Activated T-cell treated with anti-CD3 and anti-CD28 coated beads, Interleukin-2, amount 50 U/mL, for 48 hours (primary cell): ENCODE measurements around the gene ZNF17.
"Not testable (repeated sequence)": the region's sequence is repeated elsewhere in the genome, so short reads cannot be mapped to it uniquely, and the experiment has no call there.

Experiments used
- DNase-seq, 2 experiments: peaks; one replicate each; pipeline ENCODE4 v3.0.0-alpha.2; 2020

ZNF17 gene

GRCh38 chr19:57410877-57411671 lies at the start of gene ZNF17:
Gene ZNF17 (plus strand): TSS chr19:57411161. CDS start chr19:57413616, 2,455 bp downstream.
- DNase-seq, result peak; percentile 87 to 91

- DNase-seq, result no peak
Measured at GRCh38 chr19:57362419-57362818, 48.5 kb upstream of the ZNF17 start.

- peak; percentile 97 to 98 for DNase-seq
Measured at GRCh38 chr19:57362997-57363687, 47.8 kb upstream of the ZNF17 start, which contains the start of the genes TRAPPC2B and ZNF547. Gene TRAPPC2B (plus strand): TSS chr19:57363551. CDS start chr19:57364834, 1,283 bp downstream. Gene ZNF547 (plus strand): TSS chr19:57363551. CDS start chr19:57368556, 5,005 bp downstream.

DNA sequence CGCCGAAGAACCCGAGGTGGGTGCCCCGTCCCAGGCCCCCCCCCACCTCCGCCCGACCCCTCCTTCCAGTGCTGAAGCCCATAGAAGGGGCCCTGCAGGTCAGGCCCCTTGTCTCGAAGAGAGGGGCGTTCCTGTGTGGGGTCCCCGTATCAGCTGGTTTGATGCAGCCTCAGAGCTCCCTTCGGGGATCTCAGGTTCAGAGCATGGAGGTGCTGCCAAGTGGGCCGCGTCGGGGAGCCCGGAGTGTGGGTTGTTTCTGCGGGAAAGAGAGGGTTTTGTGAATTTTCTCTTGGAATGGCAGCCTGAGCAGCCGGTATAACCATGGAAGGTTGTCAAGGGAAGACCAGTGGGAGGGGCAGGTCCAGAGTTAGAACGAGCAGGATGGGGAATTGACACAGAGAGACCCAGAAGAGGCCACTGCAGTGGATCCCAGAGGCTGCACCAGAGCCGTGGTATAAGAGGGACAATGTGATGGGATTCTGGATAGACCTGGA lies 47.2 kb upstream of the ZNF17 start:
- DNase-seq, result no peak

- DNase-seq, result no peak
Measured at GRCh38 chr19:57366776-57367175, 44.2 kb upstream of the ZNF17 start.

- no peak for DNase-seq
Measured at GRCh38 chr19:57374179-57374578, 36.8 kb upstream of the ZNF17 start.

DNA sequence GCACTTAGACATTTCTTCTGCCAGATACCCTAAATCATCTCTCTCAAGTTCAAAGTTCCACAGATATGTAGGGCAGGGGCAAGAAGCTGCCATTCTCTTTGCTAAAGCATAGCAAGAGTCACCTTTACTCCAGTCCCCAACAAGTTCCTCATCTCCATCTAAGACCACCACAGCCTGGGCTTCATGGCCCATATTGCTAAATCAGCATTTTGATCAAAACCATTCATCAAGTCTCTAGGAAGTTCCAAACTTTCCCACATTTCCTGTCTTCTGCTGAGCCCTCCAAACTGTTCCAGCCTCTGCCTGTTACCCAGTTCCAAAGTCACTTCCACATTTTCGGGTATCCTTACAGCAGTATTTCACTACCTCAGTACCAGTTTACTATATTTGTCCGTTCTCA lies 36.3 kb upstream of the ZNF17 start:
- not testable (repeated sequence) for DNase-seq

- DNase-seq, result no peak
Measured at GRCh38 chr19:57376151-57376550, 34.8 kb upstream of the ZNF17 start.

DNA sequence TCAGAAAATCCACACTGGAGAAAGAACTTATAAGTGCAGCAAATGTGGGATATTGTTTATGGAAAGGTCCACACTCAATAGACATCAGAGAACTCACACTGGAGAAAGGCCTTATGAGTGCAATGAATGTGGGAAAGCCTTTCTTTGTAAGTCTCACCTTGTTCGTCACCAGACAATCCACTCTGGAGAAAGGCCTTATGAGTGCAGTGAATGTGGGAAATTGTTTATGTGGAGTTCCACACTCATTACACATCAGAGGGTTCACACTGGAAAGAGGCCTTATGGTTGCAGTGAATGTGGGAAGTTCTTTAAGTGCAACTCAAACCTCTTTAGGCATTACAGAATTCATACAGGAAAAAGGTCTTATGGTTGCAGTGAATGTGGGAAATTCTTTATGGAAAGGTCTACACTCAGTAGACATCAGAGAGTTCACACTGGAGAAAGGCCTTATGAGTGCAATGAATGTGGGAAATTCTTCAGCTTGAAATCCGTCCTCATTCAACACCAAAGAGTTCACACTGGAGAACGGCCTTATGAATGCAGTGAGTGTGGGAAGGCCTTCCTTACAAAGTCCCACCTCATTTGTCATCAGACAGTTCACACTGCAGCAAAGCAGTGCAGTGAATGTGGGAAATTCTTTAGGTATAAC lies 33.3 kb upstream of the ZNF17 start:
- no peak for DNase-seq

GRCh38 chr19:57380923-57381322 lies 30.0 kb upstream of the ZNF17 start:
- DNase-seq, result no peak

- no peak for DNase-seq
Measured at GRCh38 chr19:57382806-57383488, 28.0 kb upstream of the ZNF17 start.

DNA sequence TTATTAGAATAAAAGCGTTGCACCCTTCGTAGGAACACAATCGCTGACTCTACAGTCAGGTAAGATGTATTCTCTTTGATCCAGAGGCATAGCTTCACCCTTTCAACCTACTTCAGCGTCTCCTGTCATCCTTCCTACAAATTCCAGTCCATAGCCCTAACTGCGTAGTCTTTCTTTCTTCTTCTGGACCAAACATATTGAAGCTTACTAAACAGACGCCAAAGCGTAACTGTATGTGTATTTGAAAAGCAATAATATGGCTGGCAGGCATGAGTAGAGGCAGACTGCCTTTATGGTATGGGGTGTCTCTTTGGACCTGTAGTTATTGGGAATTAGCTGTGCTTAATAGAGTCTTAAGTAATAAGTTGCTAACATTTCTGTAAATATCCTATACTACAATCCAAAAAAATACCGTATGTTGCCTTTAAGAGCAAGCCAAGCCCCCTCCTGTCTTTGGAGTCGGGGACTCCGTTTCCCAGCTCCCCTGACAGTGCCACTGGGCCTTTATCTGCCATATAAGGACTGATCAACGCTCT lies 21.7 kb upstream of the ZNF17 start:
- no peak for DNase-seq

- peak; percentile 97 to 98 for DNase-seq
Measured at GRCh38 chr19:57389730-57390598, 21.0 kb upstream of the ZNF17 start, which contains the start of gene ZNF548. Gene ZNF548 (plus strand): TSS chr19:57389854. CDS start chr19:57390100, 246 bp downstream.

GRCh38 chr19:57395710-57396109 lies 15.3 kb upstream of the ZNF17 start:
- no peak for DNase-seq

GRCh38 chr19:57398868-57399267 lies 12.1 kb upstream of the ZNF17 start:
- no peak for DNase-seq

- no peak for DNase-seq
Measured at GRCh38 chr19:57403737-57404563, 7.0 kb upstream of the ZNF17 start.

- peak; percentile 78 to 81 for DNase-seq
Measured at GRCh38 chr19:57406516-57407123, 4.3 kb upstream of the ZNF17 start.

DNA sequence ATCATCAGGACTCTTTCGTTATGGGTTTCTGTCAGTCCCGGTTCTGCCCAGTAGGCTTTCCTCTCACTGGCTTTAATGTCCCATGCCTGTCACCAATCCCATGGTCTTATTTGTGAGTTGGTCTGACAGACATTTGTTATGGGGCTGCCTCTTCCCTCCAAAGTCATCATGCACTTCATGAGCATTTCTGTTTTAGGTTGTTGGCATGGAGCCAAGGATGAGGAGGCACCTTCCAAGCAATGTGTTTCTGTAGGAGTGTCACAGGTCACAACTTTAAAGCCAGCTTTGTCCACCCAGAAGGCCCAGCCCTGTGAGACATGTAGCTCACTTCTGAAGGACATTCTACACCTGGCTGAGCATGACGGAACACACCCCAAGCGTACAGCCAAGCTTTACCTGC lies 8.5 kb downstream of the ZNF17 start:
- no peak for DNase-seq

DNA sequence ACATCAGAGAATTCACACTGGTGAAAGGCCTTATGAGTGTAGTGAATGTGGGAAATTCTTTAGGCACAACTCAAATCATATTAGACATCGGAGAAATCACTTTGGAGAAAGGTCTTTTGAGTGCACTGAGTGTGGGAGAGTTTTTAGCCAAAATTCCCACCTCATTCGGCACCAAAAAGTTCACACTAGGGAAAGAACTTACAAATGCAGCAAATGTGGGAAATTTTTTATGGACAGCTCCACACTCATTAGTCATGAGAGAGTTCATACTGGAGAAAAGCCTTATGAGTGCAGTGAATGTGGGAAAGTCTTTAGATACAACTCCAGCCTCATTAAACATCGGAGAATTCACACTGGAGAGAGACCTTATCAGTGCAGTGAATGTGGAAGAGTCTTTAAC lies 10.1 kb downstream of the ZNF17 start:
- no peak for DNase-seq
